ENCODE results near the gene ARID3A.
"Not testable (repeated sequence)": the region's sequence is repeated elsewhere in the genome, so short reads cannot be mapped to it uniquely, and the experiment has no call there.

- TF ChIP-seq CTCF, POLR2A, POLR2AphosphoS5, EP300 (IDR thresholded peaks at IDR 0.05): not testable (repeated sequence)
These were observed 31.7 kb downstream of the ARID3A start for GRCh38 chr19:957578-957977.

All from sigmoid colon (tissue), 4 donors.